ENCODE data around the gene MAPKAPK3. TPM values are rescaled to one million over a fixed set of nuclear protein-coding genes. Genes with fewer than 3 reads are reported as not detected.
A peak's percentile ranks its signal among the peaks of the same experiment; 100 is the strongest.

The MAPKAPK3 gene
- total RNA-seq, 5 donors from 2014 or later (not counting 1 experiment from before 2014, with no cell fraction given): 35.1 to 66.6 (median 53.0) TPM

GRCh38 chr3:50612970-50613846, 3.7 kb upstream of the MAPKAPK3 start:
- Mint-ChIP-seq H3K27me3 (no peaks in the 10 kb centered on the region), H3K9me3 (no peaks in the 10 kb centered on the region), H3K4me1 (peaks cover 61 to 70% (median 65%) of the 10 kb centered on the region in 3 donors), H3K36me3 (peaks cover 31% of the 10 kb centered on the region), H3K27ac (peak overlapping the region; percentile 99 to 100), H3K4me3 (peak overlapping the region; percentile 80 to 96 (median 93))
- H3K4me3 ChIP-seq (ENCODE audit: control insufficient read depth in 1 of 2, extremely low read depth in 1 of 2, low read length in 1 of 2): peak overlapping the region in 1 of 2 donors; percentile 93
- ChIA-PET CTCF (interaction anchor here (0.5 to 7.8 kb wide), 18 partner anchors 11 to 772 kb away, joined by 3 to 139 read pairs (median 5); partner anchors contain the start of genes C3orf18 (in 2 of the 2), HEMK1 (in 2 of the 2) and MANF (in 1 of the 2)), POLR2A (interaction anchor here (1.0 to 1.1 kb wide), 2 partner anchors 35 to 41 kb away, joined by 4 to 5 read pairs; no protein-coding TSS in a partner anchor)
- H3K4me1 ChIP-seq (ENCODE audit: control insufficient read depth in 1 of 2, extremely low read depth in 1 of 2, insufficient read depth in 2 of 2, low read length in 2 of 2): peaks cover 37 to 87% of the 10 kb centered on the region in 2 experiments
- no peaks in the 10 kb centered on the region for H3K27me3 ChIP-seq (replicated peaks in 1 of 2; ENCODE audit: control insufficient read depth in 2 of 2, extremely low read depth in 1 of 2, insufficient read depth in 2 of 2, low read length in 1 of 2)
- H3K9me3 ChIP-seq: no peaks in the 10 kb centered on the region
- 44% methylated on average over 4 of the region's 6 CpGs for WGBS (ENCODE audit: insufficient coverage)
- peak overlapping the region; percentile 65 for H3K27ac ChIP-seq (ENCODE audit: low read length)
- peaks cover 0 to 23% of the 10 kb centered on the region in 2 donors for H3K36me3 ChIP-seq (ENCODE audit: control insufficient read depth in 2 of 2, extremely low read depth in 1 of 2, insufficient read depth in 1 of 2, low read length in 1 of 2)
- peak in 3 of 35 experiments; percentile 17 to 52 (median 17) for DNase-seq
- ATAC-seq (replicated peaks in 1 of 4): no peak

- Histone ChIP-seq H3K27ac (ENCODE audit: low read length) (no peak overlapping the region), H3K27me3 (replicated peaks in 1 of 2; ENCODE audit: control insufficient read depth in 2 of 2, extremely low read depth in 1 of 2, insufficient read depth in 2 of 2, low read length in 1 of 2) (no peaks in the 10 kb centered on the region), H3K9me3 (no peaks in the 10 kb centered on the region), H3K4me1 (ENCODE audit: control insufficient read depth in 1 of 2, extremely low read depth in 1 of 2, insufficient read depth in 2 of 2, low read length in 2 of 2) (peaks cover 40 to 87% of the 10 kb centered on the region in 2 experiments), H3K36me3 (ENCODE audit: control insufficient read depth in 2 of 2, extremely low read depth in 1 of 2, insufficient read depth in 1 of 2, low read length in 1 of 2) (peaks cover 0 to 5% of the 10 kb centered on the region in 2 donors), H3K4me3 (ENCODE audit: control insufficient read depth in 1 of 2, extremely low read depth in 1 of 2, low read length in 1 of 2) (no peak overlapping the region)
- no peak for DNase-seq
- no peak for ATAC-seq (replicated peaks in 1 of 4)
- Mint-ChIP-seq H3K4me1 (peaks cover 60 to 71% (median 66%) of the 10 kb centered on the region in 3 donors), H3K4me3 (peak overlapping the region in 2 of 3 donors; percentile 6 to 99), H3K9me3 (no peaks in the 10 kb centered on the region), H3K27ac (no peak overlapping the region), H3K27me3 (no peaks in the 10 kb centered on the region), H3K36me3 (peaks cover 12% of the 10 kb centered on the region)
- WGBS (ENCODE audit: insufficient coverage): 73% methylated on average over 1 of the region's 1 CpG
- POLR2A ChIA-PET: no interaction called here
- CTCF ChIA-PET: interaction anchor here (0.5 to 7.8 kb wide), 16 partner anchors 11 to 885 kb away, joined by 3 to 139 read pairs (median 6); partner anchors contain the start of genes HEMK1 (in 2 of the 2), C3orf18 (in 1 of the 2), DCAF1 (in 1 of the 2) and MANF (in 1 of the 2)
Observed at GRCh38 chr3:50615190-50615589, 1.8 kb upstream of the MAPKAPK3 start.

DNA sequence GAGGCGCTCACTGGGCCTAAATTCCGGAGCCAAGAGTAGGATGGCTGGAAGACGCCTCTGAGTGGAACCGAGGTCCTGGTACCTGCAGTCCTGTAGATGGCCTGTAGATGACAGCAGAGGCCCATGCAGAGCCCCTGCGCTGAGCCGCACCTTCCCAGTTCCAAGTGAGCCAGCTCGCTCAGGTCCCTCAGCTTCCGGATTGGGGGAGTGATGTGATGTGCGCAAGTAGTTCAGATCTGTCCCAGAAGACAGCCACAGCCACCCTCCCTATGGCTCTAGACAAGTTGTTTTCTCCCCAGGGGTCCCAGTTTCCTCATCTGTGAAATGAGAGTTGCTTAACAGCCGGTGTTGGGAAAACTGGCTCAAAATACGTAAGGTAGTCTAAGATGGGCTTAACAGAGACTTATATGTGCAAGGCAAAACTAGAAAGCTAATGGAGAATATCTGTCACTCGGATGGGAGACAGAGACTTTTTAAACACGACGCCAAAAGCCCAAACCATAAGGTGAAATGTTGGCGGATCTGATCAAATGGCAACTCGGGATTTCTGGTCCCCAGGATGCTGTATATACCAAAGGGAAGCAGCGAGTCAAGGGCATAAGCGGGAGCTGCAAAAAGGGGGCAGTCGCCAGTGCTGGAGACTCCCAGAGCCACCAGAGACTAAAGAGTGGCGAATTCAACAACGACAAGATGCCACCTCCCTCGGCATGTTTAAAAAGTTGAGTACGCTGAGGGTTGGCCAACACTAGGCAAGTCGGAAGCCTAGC, 765 bp upstream of the MAPKAPK3 start:
- WGBS (ENCODE audit: insufficient coverage): 0% methylated on average over 19 of the region's 24 CpGs
- ChIA-PET POLR2A (interaction anchor here in 1 of 2 donors (1.2 kb wide), 1 partner anchor 27 kb away, joined by 7 read pairs; no protein-coding TSS in a partner anchor), CTCF (interaction anchor here (0.6 to 7.8 kb wide), 21 partner anchors 10 to 1049 kb away, joined by 3 to 139 read pairs (median 5); partner anchors contain the start of genes C3orf18 (in 2 of the 2), HEMK1 (in 2 of the 2) and MANF (in 1 of the 2))
- peaks cover 3 to 5% of the 10 kb centered on the region in 2 donors for H3K36me3 ChIP-seq (ENCODE audit: control insufficient read depth in 2 of 2, extremely low read depth in 1 of 2, insufficient read depth in 1 of 2, low read length in 1 of 2)
- H3K9me3 Mint-ChIP-seq: no peaks in the 10 kb centered on the region
- no peaks in the 10 kb centered on the region for H3K9me3 ChIP-seq
- no peaks in the 10 kb centered on the region for H3K27me3 ChIP-seq (replicated peaks in 1 of 2; ENCODE audit: control insufficient read depth in 2 of 2, extremely low read depth in 1 of 2, insufficient read depth in 2 of 2, low read length in 1 of 2)
- peak; percentile 58 to 90 (median 72) for DNase-seq
- H3K4me3 Mint-ChIP-seq: peak overlapping the region; percentile 78 to 99 (median 96)
- H3K4me1 Mint-ChIP-seq: peaks cover 61 to 77% (median 72%) of the 10 kb centered on the region in 3 donors
- no peaks in the 10 kb centered on the region for H3K27me3 Mint-ChIP-seq
- H3K36me3 Mint-ChIP-seq: peaks cover 10% of the 10 kb centered on the region
- H3K27ac ChIP-seq (ENCODE audit: low read length): peak overlapping the region; percentile 14
- H3K4me1 ChIP-seq (ENCODE audit: control insufficient read depth in 1 of 2, extremely low read depth in 1 of 2, insufficient read depth in 2 of 2, low read length in 2 of 2): peaks cover 45 to 87% of the 10 kb centered on the region in 2 experiments
- peak; percentile 14 to 40 (median 27) for ATAC-seq (replicated peaks in 1 of 4)
- peak overlapping the region; percentile 86 to 98 for H3K27ac Mint-ChIP-seq
- peak overlapping the region; percentile 87 to 93 for H3K4me3 ChIP-seq (ENCODE audit: control insufficient read depth in 1 of 2, extremely low read depth in 1 of 2, low read length in 1 of 2)

- Mint-ChIP-seq H3K4me1 (peaks cover 64 to 80% (median 74%) of the 10 kb centered on the region in 3 donors), H3K9me3 (no peaks in the 10 kb centered on the region), H3K36me3 (peaks cover 10% of the 10 kb centered on the region), H3K27ac (peak overlapping the region; percentile 86 to 98), H3K27me3 (no peaks in the 10 kb centered on the region), H3K4me3 (peak overlapping the region; percentile 78 to 99 (median 96))
- under 1% methylated on average over 10 of the region's 22 CpGs for WGBS (ENCODE audit: insufficient coverage)
- POLR2A ChIA-PET: interaction anchor here in 1 of 2 donors (1.2 kb wide), 1 partner anchor 27 kb away, joined by 7 read pairs; no protein-coding TSS in a partner anchor
- H3K4me3 ChIP-seq (ENCODE audit: control insufficient read depth in 1 of 2, extremely low read depth in 1 of 2, low read length in 1 of 2): peak overlapping the region; percentile 87 to 93
- H3K27ac ChIP-seq (ENCODE audit: low read length): peak overlapping the region; percentile 14
- H3K4me1 ChIP-seq (ENCODE audit: control insufficient read depth in 1 of 2, extremely low read depth in 1 of 2, insufficient read depth in 2 of 2, low read length in 2 of 2): peaks cover 45 to 91% of the 10 kb centered on the region in 2 experiments
- DNase-seq: peak; percentile 84 to 97 (median 90)
- CTCF ChIA-PET: interaction anchor here (0.6 to 7.0 kb wide), 13 partner anchors 15 to 818 kb away, joined by 3 to 139 read pairs (median 7); partner anchors contain the start of genes C3orf18 (in 1 of the 2), HEMK1 (in 1 of the 2) and MANF (in 1 of the 2)
- H3K9me3 ChIP-seq: no peaks in the 10 kb centered on the region
- H3K27me3 ChIP-seq (replicated peaks in 1 of 2; ENCODE audit: control insufficient read depth in 2 of 2, extremely low read depth in 1 of 2, insufficient read depth in 2 of 2, low read length in 1 of 2): no peaks in the 10 kb centered on the region
- peak; percentile 61 to 71 (median 66) for ATAC-seq (replicated peaks in 1 of 4)
- peaks cover 3 to 8% of the 10 kb centered on the region in 2 donors for H3K36me3 ChIP-seq (ENCODE audit: control insufficient read depth in 2 of 2, extremely low read depth in 1 of 2, insufficient read depth in 1 of 2, low read length in 1 of 2)
Observed at GRCh38 chr3:50616770-50617095, 218 bp upstream of the MAPKAPK3 start.

DNA sequence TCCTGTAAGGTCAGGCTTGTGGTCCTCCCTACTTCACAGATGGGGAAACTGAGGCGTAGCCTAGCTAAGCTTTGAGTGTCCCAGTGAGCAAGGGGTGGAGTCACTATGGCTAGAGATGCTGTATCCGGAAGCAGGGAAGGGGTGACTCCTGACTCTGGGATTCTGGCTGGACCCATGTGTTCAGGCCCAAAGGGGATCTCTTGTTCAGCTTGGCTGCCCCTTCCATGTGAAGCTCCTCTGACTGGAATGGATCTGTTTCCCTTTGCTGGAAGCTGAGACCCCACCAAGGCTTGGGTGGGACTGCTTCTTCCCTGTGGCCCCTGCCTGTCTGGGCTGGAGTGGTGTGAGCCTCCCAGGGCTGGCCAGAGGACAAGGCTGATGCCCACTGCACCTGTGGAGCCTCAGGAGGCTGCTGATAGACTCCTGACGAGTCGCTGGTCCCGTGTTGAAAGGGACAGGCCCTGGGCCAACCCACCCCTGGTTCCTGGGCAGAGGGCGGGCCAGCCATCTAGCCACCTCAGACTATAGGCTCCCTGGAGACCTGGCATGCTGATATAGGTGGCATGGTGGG, 1.0 kb downstream of the MAPKAPK3 start:
- DNase-seq (no peak), ATAC-seq (replicated peaks in 1 of 4) (no peak)
- no peaks in the 10 kb centered on the region for H3K27me3 ChIP-seq (replicated peaks in 1 of 2; ENCODE audit: control insufficient read depth in 2 of 2, extremely low read depth in 1 of 2, insufficient read depth in 2 of 2, low read length in 1 of 2)
- Mint-ChIP-seq H3K27ac (peak overlapping the region; percentile 95 to 96), H3K4me3 (peak overlapping the region; percentile 78 to 99 (median 90)), H3K4me1 (peaks cover 66 to 81% (median 75%) of the 10 kb centered on the region in 3 donors), H3K36me3 (peaks cover 7% of the 10 kb centered on the region), H3K9me3 (no peaks in the 10 kb centered on the region), H3K27me3 (no peaks in the 10 kb centered on the region)
- H3K4me3 ChIP-seq (ENCODE audit: control insufficient read depth in 1 of 2, extremely low read depth in 1 of 2, low read length in 1 of 2): peak overlapping the region; percentile 88 to 93
- H3K4me1 ChIP-seq (ENCODE audit: control insufficient read depth in 1 of 2, extremely low read depth in 1 of 2, insufficient read depth in 2 of 2, low read length in 2 of 2): peaks cover 39 to 91% of the 10 kb centered on the region in 2 experiments
- peaks cover 3 to 15% of the 10 kb centered on the region in 2 donors for H3K36me3 ChIP-seq (ENCODE audit: control insufficient read depth in 2 of 2, extremely low read depth in 1 of 2, insufficient read depth in 1 of 2, low read length in 1 of 2)
- POLR2A ChIA-PET: no interaction called here
- WGBS (ENCODE audit: insufficient coverage): 10% methylated on average over 2 of the region's 6 CpGs
- CTCF ChIA-PET: interaction anchor here in 1 of 2 donors (1.1 to 7.0 kb wide), 3 partner anchors 47 to 767 kb away, joined by 3 to 139 read pairs (median 17); partner anchors contain the start of genes HEMK1 and MANF
- no peaks in the 10 kb centered on the region for H3K9me3 ChIP-seq
- peak overlapping the region; percentile 72 for H3K27ac ChIP-seq (ENCODE audit: low read length)
